GM19438 (cell line): ENCODE measurements around the gene SLC35F6.
A peak's percentile ranks its signal among the peaks of the same experiment; 100 is the strongest.

ENCODE experiments used
- ATAC-seq: cut with Tn5 transposase; IDR thresholded peaks from one replicate; pipeline ENCODE4 v1.9.1; 2021; ENCODE audit warnings: low read depth; ENCODE audit not compliant: unreplicated experiment

Gene SLC35F6, protein sequence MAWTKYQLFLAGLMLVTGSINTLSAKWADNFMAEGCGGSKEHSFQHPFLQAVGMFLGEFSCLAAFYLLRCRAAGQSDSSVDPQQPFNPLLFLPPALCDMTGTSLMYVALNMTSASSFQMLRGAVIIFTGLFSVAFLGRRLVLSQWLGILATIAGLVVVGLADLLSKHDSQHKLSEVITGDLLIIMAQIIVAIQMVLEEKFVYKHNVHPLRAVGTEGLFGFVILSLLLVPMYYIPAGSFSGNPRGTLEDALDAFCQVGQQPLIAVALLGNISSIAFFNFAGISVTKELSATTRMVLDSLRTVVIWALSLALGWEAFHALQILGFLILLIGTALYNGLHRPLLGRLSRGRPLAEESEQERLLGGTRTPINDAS

DNA sequence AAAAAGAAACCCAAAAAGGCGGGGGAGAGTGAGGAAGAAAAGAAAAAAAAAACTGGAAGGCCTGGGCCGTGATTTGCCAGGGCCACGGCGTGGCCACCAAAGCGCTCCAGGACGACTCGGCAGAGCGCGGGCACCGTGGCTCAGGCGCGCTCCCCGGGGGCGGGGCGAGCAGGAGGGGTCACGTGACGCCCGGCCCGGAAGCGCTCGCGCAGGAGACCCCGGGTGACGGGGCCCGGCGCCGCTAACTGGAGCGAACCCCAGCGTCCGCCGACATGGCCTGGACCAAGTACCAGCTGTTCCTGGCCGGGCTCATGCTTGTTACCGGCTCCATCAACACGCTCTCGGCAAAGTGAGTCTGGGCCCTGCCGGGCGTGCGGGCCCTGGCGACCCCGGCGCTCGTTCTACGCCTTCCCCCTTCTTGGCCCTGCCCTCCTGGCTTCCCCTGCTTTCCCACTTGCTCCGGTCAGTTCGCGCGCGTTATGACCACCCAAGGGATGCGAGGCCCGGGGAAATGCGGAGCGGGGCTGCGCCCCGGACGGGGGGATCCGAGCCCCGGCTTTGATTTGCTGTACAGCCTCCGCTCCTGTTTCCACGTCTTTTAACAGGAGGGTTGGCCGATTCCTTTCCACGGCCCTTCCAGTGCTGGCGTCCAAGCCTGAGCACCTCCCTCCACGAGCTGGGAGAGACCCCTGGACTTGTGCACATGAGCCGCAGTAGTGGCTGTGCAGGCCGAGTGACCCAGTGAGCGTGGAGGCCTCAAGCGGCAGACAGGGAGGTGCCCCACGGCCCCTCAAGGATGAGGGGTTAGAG is at the start of gene SLC35F6:
Gene SLC35F6, plus strand, starts transcription at position 207 of the 810 bp plus-strand sequence. Its CDS starts 66 bp downstream, at position 273.
- ATAC-seq, result peak; percentile 83

DNA sequence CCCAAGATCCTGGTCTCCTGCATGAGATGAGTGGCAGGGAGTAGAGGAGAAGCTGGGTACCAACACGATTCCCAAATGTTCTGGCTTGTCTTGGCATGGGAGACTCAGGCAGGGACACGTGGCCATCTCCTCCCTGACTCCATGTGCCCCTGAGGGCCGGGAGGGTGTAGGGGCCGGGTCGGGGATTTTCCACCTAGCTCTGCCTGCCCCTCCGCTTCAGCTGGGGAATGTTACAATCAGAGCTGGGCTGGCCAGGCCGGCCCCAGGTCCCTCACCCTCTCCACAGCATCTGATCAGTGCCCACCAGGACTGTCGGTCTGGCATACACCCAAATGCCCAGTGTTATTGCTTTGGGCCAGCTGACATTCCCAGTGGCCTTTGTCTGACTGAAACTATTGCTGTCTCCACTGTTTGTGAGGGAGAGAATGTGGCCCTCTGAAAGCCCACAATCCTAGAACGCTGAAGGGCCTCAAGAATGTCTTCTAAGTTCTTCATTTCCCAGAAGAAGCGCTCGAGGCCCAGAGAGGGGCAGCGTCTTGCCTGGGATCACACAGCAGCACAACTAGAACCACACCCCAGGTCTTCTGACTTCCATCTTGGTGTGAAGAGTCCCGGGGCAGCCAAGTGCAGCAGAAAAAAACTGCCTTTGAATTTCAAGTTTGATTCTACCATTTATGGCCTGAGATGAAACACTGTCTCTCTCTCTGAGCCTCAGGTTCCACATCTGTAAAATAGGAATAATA is 48.4 kb upstream of the SLC35F6 start:
- no peak for ATAC-seq

DNA sequence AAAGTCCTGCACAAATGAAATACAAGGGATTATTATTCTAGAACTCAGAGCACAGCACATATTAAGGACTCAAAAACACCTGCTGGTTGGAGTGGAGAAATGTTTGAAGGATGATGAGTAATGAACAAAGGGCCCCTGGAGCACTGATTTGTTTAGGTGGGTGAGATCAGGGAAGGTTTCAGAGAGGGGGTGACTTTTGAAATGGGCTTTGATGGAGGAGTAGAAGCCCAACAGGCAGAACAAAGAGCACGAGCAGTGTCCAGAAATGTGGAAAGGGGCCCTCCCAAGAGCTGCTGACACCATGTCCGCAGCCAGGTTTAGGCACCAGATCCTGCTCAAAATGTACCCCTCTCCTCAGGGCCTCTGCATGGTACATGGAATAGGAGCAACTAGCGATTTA is 47.7 kb upstream of the SLC35F6 start:
- ATAC-seq, result no peak

DNA sequence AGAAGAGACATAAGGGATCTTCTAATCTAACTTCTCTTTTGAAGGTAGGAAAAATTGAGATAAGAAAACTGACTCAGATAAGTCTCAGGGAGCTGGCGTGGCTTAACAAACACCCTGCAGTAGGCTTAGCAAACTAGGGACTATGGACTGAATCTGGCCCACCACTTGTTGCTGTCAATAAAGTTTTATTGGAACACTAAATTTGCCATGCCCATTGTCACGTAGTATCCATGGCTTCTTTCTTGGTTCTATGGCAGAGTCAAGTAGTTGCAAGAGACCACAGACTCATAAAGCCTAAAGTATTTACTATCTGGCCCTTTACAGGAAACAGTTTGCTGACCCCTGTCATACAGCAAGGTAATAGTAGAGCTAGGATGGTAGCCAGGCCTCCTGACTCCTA is 47.3 kb upstream of the SLC35F6 start:
- ATAC-seq, result no peak

DNA sequence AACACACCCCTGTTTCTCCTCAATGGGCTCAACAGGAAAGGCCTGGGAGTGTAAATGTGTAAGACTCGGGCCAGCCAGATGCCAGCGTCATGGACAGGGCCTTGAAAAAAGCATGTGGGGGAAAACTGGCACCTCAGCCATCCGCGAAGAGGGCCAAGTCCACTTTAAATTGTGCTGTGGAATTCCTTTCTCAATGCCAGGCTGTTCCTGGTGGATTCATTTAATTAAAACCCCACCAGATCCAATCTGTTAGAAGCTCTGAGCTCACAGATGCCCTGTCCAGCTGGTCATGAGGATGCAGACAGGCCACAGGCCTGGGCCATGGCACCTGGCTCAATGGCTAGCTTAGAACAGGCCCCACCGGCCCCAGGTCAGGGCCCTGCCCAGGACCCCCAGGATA is 46.7 kb upstream of the SLC35F6 start:
- no peak for ATAC-seq

DNA sequence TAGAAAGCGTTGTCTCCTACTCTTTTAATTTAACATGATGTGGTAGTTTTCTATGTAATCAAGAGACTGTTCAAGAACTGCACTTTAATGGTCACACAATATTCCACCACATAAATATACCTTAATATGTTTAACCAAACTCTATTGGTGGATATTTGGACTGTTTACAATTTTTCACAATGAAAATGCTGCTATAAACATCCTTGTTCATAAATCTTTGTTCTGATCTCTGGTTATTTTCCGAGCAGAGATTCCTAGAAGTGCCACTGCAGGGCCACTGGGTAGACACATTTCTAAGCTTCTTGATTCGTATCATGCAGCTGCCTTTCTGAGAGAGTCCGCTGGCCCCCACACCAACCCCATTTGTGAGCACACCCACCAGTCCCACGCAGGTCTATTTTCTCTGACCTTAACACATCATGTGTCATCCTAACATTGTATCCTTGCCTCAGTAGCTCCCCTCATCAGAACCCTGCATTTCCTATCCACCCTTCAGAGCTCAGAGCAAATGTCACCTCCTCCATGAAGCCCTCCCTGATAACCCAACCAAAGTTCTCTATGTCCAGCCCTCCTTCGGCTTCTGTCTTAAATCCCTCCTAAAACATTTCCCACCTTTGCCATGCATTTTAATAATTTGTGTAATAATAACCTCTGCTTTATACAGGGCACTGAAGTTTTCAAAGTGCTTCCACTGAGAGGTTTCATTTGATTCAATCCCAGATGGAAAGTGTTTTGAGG is 45.0 kb upstream of the SLC35F6 start:
- no peak for ATAC-seq

DNA sequence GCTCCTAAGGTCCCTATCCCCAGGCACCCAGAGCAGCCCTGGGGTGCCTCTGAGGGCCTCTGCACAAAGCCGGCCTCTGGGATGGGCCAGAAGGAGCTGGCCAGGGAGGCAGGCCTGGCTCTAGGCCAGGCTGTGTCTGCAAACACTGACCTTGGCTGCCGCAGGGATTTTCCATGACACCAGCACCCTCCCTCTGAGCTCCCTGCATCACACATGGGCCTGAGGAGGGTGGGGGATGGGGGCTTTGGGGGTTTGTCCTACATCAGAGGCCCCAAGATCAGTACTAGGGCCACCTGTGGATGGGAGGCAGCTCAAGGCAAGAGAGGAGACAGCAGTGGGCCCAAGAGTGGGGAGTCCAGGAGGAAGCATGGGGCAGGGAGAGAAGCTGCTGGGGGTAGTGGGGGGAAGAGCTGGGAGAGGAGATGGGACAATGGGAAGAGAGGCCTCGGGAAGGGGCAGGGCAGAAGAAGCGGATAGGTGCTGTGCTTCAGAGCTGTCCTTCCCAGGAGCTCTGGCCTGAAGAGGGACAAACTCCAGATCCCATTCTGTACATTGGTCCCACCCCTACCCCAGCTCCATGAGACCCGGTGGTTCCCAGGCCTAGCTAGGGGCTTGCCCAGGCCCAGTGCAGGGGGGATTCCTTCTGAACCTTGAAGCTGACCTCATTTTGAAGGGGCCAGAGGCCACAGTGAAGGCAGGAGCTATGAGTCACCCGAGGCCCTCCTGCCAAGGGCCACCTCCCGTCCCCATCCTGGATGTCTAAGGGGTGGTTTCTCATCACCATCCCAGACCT is 43.6 kb upstream of the SLC35F6 start:
- no peak for ATAC-seq

DNA sequence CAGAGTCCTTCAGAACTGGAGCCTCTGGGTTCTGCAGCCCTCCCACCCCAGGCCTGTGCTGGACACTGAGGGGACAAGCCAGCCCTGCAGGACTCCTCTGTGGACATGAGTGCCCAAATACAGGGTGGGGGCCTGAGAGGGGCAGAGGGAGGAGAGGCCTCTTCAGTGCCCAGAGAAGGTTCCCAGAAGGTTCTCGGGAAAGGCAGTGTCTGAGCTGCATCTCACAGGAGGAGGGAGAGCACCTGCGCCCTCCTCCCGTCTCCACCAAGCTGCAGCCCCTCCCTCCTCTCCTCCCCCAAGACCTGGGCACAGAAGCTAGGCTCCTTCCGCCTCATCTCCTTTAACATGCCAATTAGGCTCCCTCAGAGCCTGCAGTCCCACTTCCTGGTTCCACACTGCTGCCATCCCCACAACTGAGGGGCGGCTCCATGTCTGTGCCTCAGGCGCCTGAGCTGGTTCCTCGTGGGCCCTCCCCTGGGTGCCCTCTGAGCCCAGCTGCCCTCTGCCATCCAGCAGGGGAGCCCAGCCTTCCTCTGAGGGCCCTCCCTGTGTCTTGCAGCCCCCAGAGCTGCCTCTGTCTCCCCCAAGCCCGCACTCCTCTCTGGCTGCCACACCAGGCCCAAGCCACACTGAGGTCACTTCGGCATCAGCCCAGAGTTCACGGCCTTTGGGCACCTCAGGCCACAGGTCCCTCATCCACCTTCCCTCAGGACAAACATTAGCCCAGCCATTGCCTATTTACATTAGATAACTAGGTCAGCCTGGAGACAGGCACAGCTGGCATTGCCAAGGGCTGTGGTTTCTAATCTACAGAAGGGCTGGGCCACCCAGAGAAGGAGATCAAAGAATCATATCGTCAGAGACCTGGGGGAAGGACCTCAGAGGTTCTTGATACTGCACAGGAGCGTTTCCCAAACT is 42.7 kb upstream of the SLC35F6 start:
- no peak for ATAC-seq

DNA sequence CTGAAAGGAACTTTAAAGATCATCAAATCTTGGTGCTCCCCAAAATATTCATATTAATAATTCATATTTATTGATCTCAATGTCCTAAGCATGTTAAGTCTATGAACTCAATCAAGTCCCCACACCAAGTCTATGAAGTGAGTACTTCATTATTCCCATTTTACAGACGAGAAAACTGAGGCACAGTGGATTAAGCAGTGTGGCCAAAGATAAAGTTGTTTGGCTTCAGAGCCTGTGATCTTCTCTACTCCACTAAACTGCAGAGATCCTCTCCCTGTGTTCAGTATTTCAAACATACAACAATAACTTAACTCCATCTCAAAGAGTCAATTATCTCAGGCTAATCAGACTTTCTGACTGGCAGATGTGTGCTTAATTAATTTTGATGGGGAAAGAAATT is 41.8 kb upstream of the SLC35F6 start:
- no peak for ATAC-seq

DNA sequence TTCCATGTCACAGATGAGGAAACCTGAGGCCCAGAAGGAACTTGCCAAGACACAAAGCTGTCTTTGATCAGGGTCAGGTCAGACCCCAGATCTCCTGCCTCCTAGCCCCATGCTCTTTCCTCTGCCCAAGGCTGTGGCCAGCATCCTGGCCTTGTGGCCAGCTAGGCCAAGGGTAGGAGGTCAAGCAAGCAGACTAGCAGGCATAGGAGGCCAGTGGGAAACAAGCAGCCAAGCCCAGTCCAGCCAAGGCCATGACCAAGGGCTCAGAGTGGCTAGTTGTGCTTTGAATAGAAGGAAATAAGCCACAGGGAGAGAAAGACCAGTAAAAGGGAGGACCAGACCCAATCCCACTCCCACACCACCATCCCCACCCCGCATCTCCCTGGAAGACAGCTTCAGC is 41.2 kb upstream of the SLC35F6 start:
- ATAC-seq, result no peak

DNA sequence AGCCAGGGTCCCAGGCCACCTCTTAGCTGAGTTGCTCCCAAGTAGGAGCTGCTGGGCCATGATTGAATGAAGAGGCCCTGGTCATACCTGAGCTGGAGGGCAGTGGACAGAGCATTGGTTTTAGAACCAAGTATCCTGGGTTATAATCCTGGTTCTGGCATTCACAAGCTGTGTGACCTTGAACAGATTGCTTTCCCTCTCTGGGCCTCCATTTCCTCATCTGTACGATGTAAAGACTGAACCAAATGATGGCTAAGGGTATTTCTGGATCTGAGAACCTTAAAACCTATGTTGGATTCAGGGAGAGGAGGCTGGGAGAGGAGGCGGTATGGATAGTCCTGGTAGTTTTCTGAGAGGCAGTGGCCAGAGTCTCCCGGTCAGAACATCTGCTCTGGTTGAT is 40.6 kb upstream of the SLC35F6 start:
- no peak for ATAC-seq

DNA sequence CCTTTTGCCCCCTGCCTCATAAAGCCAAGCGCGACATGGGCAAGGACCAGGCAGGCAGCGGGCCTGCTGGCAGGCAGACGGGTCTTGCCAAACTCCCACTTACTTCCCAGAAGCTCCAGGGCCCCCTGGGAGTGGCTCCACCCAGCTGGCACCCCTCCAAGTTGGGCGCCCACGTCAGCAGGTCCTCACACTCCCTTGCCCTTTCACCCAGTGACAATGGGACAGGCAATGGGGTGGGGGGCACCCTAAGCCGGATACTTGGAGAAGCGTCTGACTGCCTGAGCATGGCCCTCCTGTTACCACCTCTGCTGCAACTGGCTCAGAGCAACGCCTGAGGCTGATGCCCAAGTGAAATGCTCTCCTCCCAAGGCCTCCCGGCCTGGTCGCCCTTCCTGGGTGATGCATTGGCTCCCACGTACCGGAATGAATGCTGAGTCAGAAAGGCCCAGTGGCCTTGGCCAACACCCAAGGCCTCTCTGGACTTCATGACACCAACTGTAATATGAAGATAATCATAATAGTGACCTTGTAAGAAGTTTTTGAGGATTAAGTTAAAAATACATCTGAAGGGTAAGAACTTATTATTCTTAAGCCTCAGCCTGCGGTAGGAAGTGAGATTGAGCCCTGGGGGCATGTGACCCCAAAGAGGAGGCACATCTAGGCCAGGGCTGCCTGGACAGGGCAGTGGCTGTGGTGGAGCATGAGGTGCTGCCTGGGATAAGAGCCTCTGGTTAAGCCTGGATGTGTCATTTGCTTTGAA is 39.9 kb upstream of the SLC35F6 start:
- no peak for ATAC-seq

DNA sequence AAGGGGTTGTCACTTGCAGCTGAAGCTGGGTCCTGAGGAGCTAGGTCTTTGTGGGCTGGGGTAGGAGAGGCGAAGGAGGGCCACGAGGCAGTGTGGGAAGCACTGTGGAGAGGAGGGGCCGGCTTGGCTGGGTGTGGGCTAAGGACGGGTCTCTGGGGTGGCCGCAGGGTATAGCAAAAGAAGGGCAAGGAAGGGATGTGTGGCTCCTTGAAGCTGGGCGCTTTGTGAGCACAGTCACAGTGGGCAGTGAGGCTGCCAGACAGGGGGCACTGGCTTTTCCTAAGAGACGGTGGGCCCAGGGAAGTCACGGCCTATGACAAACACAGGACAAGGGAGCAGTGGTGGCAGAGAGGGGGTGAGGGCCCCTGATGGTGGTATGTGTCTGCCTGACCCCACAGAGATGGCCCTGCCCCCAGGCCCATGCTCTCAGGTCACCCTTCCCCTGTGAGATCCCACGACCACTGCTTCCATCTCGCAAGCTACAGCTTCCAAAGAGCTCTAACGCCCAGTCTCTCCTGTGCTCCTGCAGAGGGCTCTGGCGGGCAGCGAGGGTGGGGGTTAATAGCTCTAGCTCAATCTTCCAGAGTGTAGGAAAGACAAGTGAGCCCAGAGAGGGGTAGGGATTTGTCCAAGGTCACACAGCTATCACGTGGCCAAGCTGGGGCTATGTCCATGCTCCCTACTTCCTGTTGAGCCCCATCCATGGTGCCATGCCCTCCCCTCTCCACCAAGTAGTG is 39.1 kb upstream of the SLC35F6 start:
- ATAC-seq, result no peak

DNA sequence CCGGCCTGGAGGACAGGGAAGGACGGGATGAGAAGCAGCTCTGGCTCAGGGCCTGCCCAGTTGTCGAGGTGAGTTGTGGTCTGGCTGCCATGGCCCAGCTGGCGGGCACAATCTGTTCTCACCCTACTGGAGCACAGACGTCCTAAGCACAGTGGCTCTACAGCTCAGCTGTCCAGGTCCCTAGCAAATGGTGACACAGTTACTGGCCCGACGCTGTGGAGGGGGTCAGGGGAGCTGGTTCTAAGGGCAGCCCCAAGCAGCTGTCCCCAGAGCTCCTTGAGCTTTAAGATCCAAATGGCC is 38.6 kb upstream of the SLC35F6 start:
- no peak for ATAC-seq

DNA sequence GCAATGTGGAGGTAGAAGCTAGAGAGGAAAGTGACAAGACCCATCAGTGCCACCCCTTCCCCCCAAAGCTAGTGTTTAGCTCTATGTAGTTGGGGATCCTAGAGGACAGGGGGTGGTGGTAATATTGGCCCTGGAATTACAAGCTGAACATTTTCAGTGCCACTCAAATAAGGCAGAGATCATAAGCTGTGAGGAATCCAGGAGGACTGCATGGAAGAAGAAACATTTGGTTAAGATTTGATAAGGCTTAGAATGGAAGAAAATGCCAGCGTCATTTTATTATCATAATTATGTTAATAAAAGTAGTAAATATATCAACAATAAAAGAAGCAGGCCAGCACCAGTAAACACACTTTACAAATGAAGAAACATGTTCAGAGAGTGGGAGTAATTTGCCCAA is 37.9 kb upstream of the SLC35F6 start:
- no peak for ATAC-seq

DNA sequence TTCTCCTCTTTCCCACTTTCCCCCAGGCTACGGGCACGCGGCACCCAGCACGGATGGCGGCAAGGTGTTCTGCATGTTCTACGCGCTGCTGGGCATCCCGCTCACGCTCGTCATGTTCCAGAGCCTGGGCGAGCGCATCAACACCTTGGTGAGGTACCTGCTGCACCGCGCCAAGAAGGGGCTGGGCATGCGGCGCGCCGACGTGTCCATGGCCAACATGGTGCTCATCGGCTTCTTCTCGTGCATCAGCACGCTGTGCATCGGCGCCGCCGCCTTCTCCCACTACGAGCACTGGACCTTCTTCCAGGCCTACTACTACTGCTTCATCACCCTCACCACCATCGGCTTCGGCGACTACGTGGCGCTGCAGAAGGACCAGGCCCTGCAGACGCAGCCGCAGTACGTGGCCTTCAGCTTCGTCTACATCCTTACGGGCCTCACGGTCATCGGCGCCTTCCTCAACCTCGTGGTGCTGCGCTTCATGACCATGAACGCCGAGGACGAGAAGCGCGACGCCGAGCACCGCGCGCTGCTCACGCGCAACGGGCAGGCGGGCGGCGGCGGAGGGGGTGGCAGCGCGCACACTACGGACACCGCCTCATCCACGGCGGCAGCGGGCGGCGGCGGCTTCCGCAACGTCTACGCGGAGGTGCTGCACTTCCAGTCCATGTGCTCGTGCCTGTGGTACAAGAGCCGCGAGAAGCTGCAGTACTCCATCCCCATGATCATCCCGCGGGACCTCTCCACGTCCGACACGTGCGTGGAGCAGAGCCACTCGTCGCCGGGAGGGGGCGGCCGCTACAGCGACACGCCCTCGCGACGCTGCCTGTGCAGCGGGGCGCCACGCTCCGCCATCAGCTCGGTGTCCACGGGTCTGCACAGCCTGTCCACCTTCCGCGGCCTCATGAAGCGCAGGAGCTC is 36.2 kb upstream of the SLC35F6 start:
- no peak for ATAC-seq

DNA sequence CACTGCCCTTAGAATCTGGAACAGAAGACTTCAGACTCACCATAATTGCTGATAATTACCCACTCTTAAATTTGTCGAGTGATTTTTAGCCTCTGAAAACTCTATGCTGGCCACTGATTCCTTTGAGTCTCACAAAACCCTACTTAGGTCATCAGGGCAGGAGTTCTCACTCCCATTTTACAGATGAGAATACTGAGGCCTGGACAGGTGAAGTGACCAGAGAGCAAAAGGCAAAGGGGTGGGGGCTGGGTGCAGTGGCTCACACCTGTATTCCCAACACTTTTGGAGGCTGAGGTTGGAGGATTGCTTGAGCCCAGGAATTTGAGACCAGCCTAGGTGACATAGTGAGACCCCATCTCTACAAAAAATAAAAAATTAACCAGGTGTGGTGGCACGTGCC is 34.8 kb upstream of the SLC35F6 start:
- no peak for ATAC-seq
